WTC11 (cell line): ENCODE results near the gene FUZ. TPM values are rescaled to one million over a fixed set of nuclear protein-coding genes. Genes with fewer than 3 reads are reported as not detected.

Source experiments
- ATAC-seq: fragments of 200-7000 bp; cut with Tn5 transposase; 2 replicates; pipeline ENCODE4 v1.10.0; 2021; ENCODE audit warnings: mild to moderate bottlenecking, moderate library complexity
- CTCF ChIA-PET: fragments of 300-600 bp; sonication (Branson Sonifier 250); formaldehyde crosslinking; loops from one replicate; lab custom pipeline; 2021; ENCODE audit warnings: antibody characterized with exemption; lab: Charles Lee
- POLR2A ChIA-PET: fragments of 350-600 bp; sonication (Branson Sonifier 250); formaldehyde crosslinking; loops from one replicate; lab custom pipeline; 2021; ENCODE audit warnings: antibody characterized with exemption; lab: Charles Lee
- DNase-seq: peaks from one replicate; pipeline ENCODE4 v3.0.0; 2021; ENCODE audit warnings: low spot score
- H3K27ac Mint-ChIP-seq: 2 replicates; pipeline ENCODE4 v1.8.0; 2021; ENCODE audit warnings: mixed read lengths
- H3K27me3 Mint-ChIP-seq: 2 replicates; pipeline ENCODE4 v1.8.0; 2021; ENCODE audit warnings: low read depth, mild to moderate bottlenecking, moderate library complexity, mixed read lengths
- H3K36me3 Mint-ChIP-seq: 2 replicates; pipeline ENCODE4 v1.8.0; 2021; ENCODE audit warnings: mixed read lengths
- H3K4me1 Mint-ChIP-seq: 2 replicates; pipeline ENCODE4 v1.8.0; 2022; ENCODE audit warnings: mixed read lengths
- H3K4me3 Mint-ChIP-seq: 2 replicates; pipeline ENCODE4 v1.8.0; 2021; ENCODE audit warnings: mild to moderate bottlenecking, moderate library complexity, mixed read lengths
- H3K9me3 Mint-ChIP-seq: 2 replicates; pipeline ENCODE4 v1.8.0; 2021; ENCODE audit warnings: mixed read lengths
- AR ChIP-seq: fragments of 250-450 bp; sonication (Bioruptor Pico); IDR thresholded peaks from 2 replicates; pipeline ENCODE4 v1.9.0; 2021; ENCODE audit warnings: mild to moderate bottlenecking
- E2F4 ChIP-seq: sonication (generic); formaldehyde crosslinking; IDR thresholded peaks from 2 replicates; pipeline ENCODE4 v1.8.1; 2022; ENCODE audit warnings: low read depth, mild to moderate bottlenecking, moderate library complexity, missing genetic modification reagents, borderline replicate concordance
- GABPB1 ChIP-seq: sonication (generic); formaldehyde crosslinking; IDR thresholded peaks from 2 replicates; pipeline ENCODE4 v1.8.1; 2023; ENCODE audit warnings: mild to moderate bottlenecking, missing genetic modification reagents
- IRF1 ChIP-seq: sonication (generic); formaldehyde crosslinking; IDR thresholded peaks from 2 replicates; pipeline ENCODE4 v1.8.0; 2023; ENCODE audit warnings: missing genetic modification reagents
- MYBL2 ChIP-seq: sonication (generic); formaldehyde crosslinking; IDR thresholded peaks from 2 replicates; pipeline ENCODE4 v1.8.1; 2023; ENCODE audit warnings: mild to moderate bottlenecking, moderate library complexity, missing genetic modification reagents
- NFATC4 ChIP-seq: fragments of 250-450 bp; sonication (Bioruptor Pico); IDR thresholded peaks from 2 replicates; pipeline ENCODE4 v1.9.0; 2021; ENCODE audit warnings: mild to moderate bottlenecking
- TEAD4 ChIP-seq: sonication (generic); formaldehyde crosslinking; IDR thresholded peaks from 2 replicates; pipeline ENCODE4 v1.8.0; 2022; ENCODE audit warnings: mild to moderate bottlenecking, missing genetic modification reagents
- ZNF121 ChIP-seq: sonication (generic); formaldehyde crosslinking; IDR thresholded peaks from 2 replicates; pipeline ENCODE4 v1.8.0; 2023; ENCODE audit warnings: missing genetic modification reagents
- ZNF232 ChIP-seq: sonication (generic); formaldehyde crosslinking; IDR thresholded peaks from 2 replicates; pipeline ENCODE4 v1.8.0; 2022; ENCODE audit warnings: mild to moderate bottlenecking, missing genetic modification reagents
- ZNF317 ChIP-seq: sonication (generic); formaldehyde crosslinking; IDR thresholded peaks from 2 replicates; pipeline ENCODE4 v1.8.1; 2023; ENCODE audit warnings: low read depth, mild to moderate bottlenecking, moderate library complexity, missing genetic modification reagents, borderline replicate concordance
- total RNA-seq: library from RNA; stranded (reverse); gene quantifications from 3 replicates; pipeline ENCODE4 v1.2.3, GENCODE V29; 2021
- TF ChIP-seq, protein P1 (sequence below): fragments of 250-450 bp; sonication (Bioruptor Pico); IDR thresholded peaks from 2 replicates; pipeline ENCODE4 v1.9.0; 2021; ENCODE audit warnings: mild to moderate bottlenecking
- TF ChIP-seq, protein P2 (sequence below): fragments of 250-450 bp; sonication (Bioruptor Pico); IDR thresholded peaks from 2 replicates; pipeline ENCODE4 v2.1.2; 2022; ENCODE audit warnings: mild to moderate bottlenecking, moderate library complexity
- TF ChIP-seq, protein P3 (sequence below): sonication (generic); formaldehyde crosslinking; IDR thresholded peaks from 2 replicates; pipeline ENCODE4 v1.8.0; 2022; ENCODE audit warnings: mild to moderate bottlenecking, missing genetic modification reagents
- TF ChIP-seq, protein P4 (sequence below): sonication (generic); formaldehyde crosslinking; IDR thresholded peaks from 2 replicates; pipeline ENCODE4 v1.8.1; 2023; ENCODE audit warnings: mild to moderate bottlenecking, missing genetic modification reagents
- TF ChIP-seq, protein P5 (sequence below): fragments of 250-450 bp; sonication (Bioruptor Pico); conservative IDR thresholded peaks from 2 replicates; pipeline ENCODE4 v1.9.0; 2021; ENCODE audit warnings: mild to moderate bottlenecking

Gene FUZ
- total RNA-seq, 1 experiment from 2014 or later = 35.1 TPM

DNA sequence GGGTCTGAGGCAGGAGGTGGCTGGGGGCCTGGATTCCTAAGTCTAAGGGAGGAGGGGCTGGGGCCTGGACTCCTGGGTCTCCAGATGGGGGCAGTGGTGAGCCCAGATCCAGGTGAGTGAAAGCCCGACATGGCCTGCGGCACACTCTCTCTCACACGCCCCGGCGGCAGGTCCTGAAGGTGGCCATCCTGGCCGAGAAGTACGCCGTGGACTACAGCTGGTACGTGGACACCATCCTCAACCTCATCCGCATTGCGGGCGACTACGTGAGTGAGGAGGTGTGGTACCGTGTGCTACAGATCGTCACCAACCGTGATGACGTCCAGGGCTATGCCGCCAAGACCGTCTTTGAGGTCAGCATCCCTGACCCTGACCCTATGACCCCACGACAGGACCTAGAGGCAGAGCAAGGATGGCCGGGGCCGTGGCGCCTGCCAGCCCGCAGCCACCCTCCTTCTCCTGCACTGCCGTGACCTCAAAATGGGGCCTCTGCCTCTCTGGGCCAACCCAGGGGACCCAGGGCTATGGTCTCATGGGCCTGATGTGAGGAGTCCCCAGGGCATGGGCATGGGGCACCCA is 13.2 kb downstream of the FUZ start (continued):
- TF ChIP-seq NFATC4 (CRISPR knock-in tag) (no peak), TEAD4 (no peak), AR (CRISPR knock-in tag) (no peak), MYBL2 (CRISPR knock-in tag) (no peak), ZNF232 (no peak)
- TF ChIP-seq, all 79 proteins: peak for 2

- no peaks in the 10 kb centered on the region for H3K9me3 Mint-ChIP-seq
- H3K27ac Mint-ChIP-seq = no peak overlapping the region
- H3K4me1 Mint-ChIP-seq = peaks cover 15% of the 10 kb centered on the region
- no peak overlapping the region for H3K4me3 Mint-ChIP-seq
- ChIA-PET CTCF (interaction anchor here (0.5 to 1.5 kb wide), 2 partner anchors 11 to 48 kb away, joined by 3 read pairs; no protein-coding TSS in a partner anchor), POLR2A (no interaction called here)
- DNase-seq (no peak), ATAC-seq (no peak)
- TF ChIP-seq GABPB1 (CRISPR knock-in tag) (no peak), ZNF121 (CRISPR knock-in tag) (no peak), IRF1 (CRISPR knock-in tag) (no peak), MYBL2 (CRISPR knock-in tag) (no peak), E2F4 (CRISPR knock-in tag) (no peak), ZNF317 (CRISPR knock-in tag) (no peak)
- TF ChIP-seq, protein P1, sequence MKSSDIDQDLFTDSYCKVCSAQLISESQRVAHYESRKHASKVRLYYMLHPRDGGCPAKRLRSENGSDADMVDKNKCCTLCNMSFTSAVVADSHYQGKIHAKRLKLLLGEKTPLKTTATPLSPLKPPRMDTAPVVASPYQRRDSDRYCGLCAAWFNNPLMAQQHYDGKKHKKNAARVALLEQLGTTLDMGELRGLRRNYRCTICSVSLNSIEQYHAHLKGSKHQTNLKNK = no peak
- TF ChIP-seq, protein P2, sequence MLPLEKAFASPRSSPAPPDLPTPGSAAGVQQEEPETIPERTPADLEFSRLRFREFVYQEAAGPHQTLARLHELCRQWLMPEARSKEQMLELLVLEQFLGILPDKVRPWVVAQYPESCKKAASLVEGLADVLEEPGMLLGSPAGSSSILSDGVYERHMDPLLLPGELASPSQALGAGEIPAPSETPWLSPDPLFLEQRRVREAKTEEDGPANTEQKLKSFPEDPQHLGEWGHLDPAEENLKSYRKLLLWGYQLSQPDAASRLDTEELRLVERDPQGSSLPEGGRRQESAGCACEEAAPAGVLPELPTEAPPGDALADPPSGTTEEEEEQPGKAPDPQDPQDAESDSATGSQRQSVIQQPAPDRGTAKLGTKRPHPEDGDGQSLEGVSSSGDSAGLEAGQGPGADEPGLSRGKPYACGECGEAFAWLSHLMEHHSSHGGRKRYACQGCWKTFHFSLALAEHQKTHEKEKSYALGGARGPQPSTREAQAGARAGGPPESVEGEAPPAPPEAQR (CRISPR knock-in tag) = no peak
- TF ChIP-seq, protein P3, sequence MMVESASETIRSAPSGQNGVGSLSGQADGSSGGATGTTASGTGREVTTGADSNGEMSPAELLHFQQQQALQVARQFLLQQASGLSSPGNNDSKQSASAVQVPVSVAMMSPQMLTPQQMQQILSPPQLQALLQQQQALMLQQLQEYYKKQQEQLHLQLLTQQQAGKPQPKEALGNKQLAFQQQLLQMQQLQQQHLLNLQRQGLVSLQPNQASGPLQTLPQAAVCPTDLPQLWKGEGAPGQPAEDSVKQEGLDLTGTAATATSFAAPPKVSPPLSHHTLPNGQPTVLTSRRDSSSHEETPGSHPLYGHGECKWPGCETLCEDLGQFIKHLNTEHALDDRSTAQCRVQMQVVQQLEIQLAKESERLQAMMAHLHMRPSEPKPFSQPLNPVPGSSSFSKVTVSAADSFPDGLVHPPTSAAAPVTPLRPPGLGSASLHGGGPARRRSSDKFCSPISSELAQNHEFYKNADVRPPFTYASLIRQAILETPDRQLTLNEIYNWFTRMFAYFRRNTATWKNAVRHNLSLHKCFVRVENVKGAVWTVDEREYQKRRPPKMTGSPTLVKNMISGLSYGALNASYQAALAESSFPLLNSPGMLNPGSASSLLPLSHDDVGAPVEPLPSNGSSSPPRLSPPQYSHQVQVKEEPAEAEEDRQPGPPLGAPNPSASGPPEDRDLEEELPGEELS (CRISPR knock-in tag) = no peak
- TF ChIP-seq, protein P4, sequence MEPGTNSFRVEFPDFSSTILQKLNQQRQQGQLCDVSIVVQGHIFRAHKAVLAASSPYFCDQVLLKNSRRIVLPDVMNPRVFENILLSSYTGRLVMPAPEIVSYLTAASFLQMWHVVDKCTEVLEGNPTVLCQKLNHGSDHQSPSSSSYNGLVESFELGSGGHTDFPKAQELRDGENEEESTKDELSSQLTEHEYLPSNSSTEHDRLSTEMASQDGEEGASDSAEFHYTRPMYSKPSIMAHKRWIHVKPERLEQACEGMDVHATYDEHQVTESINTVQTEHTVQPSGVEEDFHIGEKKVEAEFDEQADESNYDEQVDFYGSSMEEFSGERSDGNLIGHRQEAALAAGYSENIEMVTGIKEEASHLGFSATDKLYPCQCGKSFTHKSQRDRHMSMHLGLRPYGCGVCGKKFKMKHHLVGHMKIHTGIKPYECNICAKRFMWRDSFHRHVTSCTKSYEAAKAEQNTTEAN (CRISPR knock-in tag) = no peak
- TF ChIP-seq, protein P5, sequence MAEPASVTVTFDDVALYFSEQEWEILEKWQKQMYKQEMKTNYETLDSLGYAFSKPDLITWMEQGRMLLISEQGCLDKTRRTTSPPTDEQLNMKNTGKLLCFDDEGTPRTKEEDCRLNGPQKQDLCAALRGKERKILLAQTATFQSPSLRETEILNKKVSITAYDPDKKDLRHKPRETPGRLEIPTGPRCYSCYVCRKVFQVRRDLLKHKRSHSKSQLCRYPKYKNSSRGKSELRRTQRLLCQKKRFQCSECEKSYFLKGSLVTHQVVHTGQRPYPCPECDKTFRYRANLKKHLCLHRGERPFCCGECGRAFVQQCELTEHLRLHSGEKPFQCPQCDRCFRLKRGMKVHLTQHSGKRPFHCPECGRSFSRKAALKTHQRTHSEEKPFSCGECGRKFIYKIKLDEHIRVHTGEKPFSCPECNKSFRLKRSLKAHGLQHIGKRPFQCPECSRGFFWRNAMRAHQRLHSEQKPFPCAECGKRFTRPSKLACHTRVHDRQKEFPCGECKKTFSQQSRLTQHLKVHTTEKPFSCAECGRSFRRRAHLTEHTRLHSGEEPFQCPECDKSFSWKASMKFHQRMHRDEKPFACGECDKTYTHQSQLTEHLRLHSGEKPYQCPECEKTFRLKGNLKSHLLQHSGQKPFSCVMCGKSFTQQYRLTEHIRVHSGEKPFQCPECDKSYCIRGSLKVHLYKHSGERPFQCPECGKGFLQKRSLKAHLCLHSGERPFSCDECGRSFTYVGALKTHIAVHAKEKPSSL (CRISPR knock-in tag) = no peak
- H3K27me3 Mint-ChIP-seq = no peaks in the 10 kb centered on the region
- H3K36me3 Mint-ChIP-seq = peaks cover 36% of the 10 kb centered on the region
These were observed 13.8 kb downstream of the FUZ start for GRCh38 chr19:49799271-49799797.
